Measurements from ENCODE around the gene NTRK2.

DNA sequence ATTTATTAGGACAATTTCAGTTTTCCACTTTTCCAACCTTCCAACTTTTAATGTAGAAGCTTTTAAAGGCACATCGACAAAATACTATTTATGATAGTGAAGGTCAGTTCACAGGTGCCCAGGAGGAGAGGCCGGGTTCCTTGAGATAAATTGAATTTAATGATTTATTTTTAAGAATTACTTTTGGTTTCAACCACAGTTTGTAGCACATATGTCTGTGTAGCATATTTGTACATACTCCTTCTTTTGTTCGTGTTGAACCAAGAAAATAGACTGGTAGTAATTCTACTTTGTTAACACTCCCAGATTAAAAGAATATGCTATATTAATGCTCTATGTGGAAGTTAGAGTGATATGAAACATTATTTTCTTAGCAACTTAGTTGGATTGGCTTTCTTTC is 46.7 kb downstream of the NTRK2 start:
- TF ChIP-seq, protein P1, sequence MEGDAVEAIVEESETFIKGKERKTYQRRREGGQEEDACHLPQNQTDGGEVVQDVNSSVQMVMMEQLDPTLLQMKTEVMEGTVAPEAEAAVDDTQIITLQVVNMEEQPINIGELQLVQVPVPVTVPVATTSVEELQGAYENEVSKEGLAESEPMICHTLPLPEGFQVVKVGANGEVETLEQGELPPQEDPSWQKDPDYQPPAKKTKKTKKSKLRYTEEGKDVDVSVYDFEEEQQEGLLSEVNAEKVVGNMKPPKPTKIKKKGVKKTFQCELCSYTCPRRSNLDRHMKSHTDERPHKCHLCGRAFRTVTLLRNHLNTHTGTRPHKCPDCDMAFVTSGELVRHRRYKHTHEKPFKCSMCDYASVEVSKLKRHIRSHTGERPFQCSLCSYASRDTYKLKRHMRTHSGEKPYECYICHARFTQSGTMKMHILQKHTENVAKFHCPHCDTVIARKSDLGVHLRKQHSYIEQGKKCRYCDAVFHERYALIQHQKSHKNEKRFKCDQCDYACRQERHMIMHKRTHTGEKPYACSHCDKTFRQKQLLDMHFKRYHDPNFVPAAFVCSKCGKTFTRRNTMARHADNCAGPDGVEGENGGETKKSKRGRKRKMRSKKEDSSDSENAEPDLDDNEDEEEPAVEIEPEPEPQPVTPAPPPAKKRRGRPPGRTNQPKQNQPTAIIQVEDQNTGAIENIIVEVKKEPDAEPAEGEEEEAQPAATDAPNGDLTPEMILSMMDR (IDR thresholded peaks at IDR 0.05) = no peak
- no peak for TF ChIP-seq POLR2A (IDR thresholded peaks at IDR 0.05)
